ENCODE data around the gene ADGRV1.

The ADGRV1 gene

DNA sequence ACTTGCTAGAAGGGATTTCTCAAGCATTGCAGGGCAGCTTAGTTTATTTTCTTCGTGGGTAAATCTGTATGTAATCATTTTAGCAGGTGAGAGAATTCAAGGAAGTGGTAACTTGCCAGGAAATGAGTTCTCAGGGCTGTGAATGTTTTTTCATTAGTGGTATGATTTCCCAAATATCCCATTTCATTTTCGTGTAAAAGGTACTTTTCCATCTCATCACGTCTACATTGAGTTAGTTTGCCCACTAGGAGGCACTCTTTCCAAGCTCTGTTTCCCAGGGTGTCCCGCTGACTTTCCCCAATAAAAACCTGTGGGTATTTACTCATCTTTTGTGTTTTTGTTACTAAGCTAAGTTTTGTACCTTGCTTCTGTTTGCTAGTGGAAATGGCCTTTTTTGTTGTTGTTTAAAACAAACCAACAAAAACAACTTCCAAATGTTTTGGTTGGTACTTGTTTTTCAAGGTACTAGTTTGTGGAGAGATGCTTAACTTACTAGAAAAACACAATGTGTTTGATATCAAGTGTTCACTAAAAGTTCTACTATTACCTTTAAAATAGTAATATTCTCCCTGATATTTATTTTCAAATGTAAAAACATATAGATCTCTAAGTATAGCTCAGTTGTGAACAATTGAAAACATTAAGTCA lies 373.6 kb downstream of the ADGRV1 start:
- DNase-seq, result peak; percentile 17 to 84
- Histone ChIP-seq H3K18ac (ENCODE audit: low read length) (no peak overlapping the region), H3K14ac (ENCODE audit: low read length) (no peak overlapping the region), H4K12ac (ENCODE audit: low read depth, low read length) (no peak overlapping the region), H3K27ac (ENCODE audit: low read depth, low read length) (no peak overlapping the region), H3K4me1 (ENCODE audit: control insufficient read depth in 1 of 2, insufficient read depth in 2 of 2, low read length in 2 of 2) (no peaks in the 10 kb centered on the region), H3K4me3 (ENCODE audit: low read depth, low read length) (no peak overlapping the region), H2BK5ac (ENCODE audit: low read depth, low read length, poor library complexity) (no peak overlapping the region), H3K4me2 (ENCODE audit: low read length) (no peak overlapping the region), H3K23ac (ENCODE audit: low read length) (no peak overlapping the region), H3K36me3 (ENCODE audit: control insufficient read depth in 1 of 2, insufficient read depth in 2 of 2, low read length in 2 of 2) (no peaks in the 10 kb centered on the region), H3K9ac (ENCODE audit: low read length) (no peak overlapping the region), H2AFZ (ENCODE audit: insufficient read depth, low read length, poor library complexity) (no peak overlapping the region), H2BK12ac (ENCODE audit: low read length) (no peak overlapping the region), H4K8ac (ENCODE audit: low read depth, low read length) (no peak overlapping the region), H2AK5ac (ENCODE audit: low read length) (no peak overlapping the region), H3K27me3 (ENCODE audit: insufficient read depth, low read length) (no peaks in the 10 kb centered on the region), H4K91ac (ENCODE audit: low read depth, low read length) (no peak overlapping the region), H2BK120ac (ENCODE audit: insufficient read depth, low read length, poor library complexity) (no peak overlapping the region), H3K79me2 (ENCODE audit: control insufficient read depth, insufficient read depth, low read length, poor library complexity) (no peaks in the 10 kb centered on the region), H3K9me3 (ENCODE audit: insufficient read depth, low read depth, low read length) (no peaks in the 10 kb centered on the region), H3K4ac (ENCODE audit: low read depth, low read length) (no peak overlapping the region), H3K79me1 (ENCODE audit: low read length) (no peaks in the 10 kb centered on the region)
- WGBS (ENCODE audit: extremely low coverage, insufficient coverage, insufficient read length), result no CpG with 5 or more reads among the region's 4 CpGs

DNA sequence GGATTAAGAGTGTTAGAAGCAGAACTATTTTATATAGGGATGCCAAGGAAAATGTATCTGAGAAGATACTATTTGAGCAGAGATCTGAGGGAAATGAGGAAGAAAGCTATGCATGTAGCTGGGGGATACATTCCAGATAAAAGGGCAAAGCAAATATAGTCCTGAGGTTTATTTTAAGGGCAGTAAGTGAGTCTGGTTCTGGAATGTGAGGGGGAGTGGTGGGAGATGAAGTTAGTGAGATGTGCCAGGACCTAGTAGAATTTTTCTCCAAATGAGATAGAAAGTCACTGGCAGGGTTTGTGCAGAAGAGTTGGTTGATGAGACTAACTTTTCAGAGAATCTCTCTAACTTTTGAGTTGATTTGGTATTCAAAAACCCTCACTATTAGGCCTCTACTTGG lies 374.7 kb downstream of the ADGRV1 start:
- Histone ChIP-seq H3K79me2 (ENCODE audit: control insufficient read depth, insufficient read depth, low read length, poor library complexity) (no peaks in the 10 kb centered on the region), H3K9me3 (ENCODE audit: insufficient read depth, low read depth, low read length) (no peaks in the 10 kb centered on the region), H2BK120ac (ENCODE audit: insufficient read depth, low read length, poor library complexity) (no peak overlapping the region), H4K91ac (ENCODE audit: low read depth, low read length) (no peak overlapping the region), H3K27me3 (ENCODE audit: insufficient read depth, low read length) (no peaks in the 10 kb centered on the region), H3K79me1 (ENCODE audit: low read length) (no peaks in the 10 kb centered on the region), H2BK12ac (ENCODE audit: low read length) (no peak overlapping the region), H3K4me1 (ENCODE audit: control insufficient read depth in 1 of 2, insufficient read depth in 2 of 2, low read length in 2 of 2) (no peaks in the 10 kb centered on the region), H3K4ac (ENCODE audit: low read depth, low read length) (no peak overlapping the region), H3K4me2 (ENCODE audit: low read length) (no peak overlapping the region), H3K23ac (ENCODE audit: low read length) (no peak overlapping the region), H4K12ac (ENCODE audit: low read depth, low read length) (no peak overlapping the region), H2AFZ (ENCODE audit: insufficient read depth, low read length, poor library complexity) (no peak overlapping the region), H4K8ac (ENCODE audit: low read depth, low read length) (no peak overlapping the region), H2BK5ac (ENCODE audit: low read depth, low read length, poor library complexity) (no peak overlapping the region), H3K36me3 (ENCODE audit: control insufficient read depth in 1 of 2, insufficient read depth in 2 of 2, low read length in 2 of 2) (no peaks in the 10 kb centered on the region), H2AK5ac (ENCODE audit: low read length) (no peak overlapping the region), H3K14ac (ENCODE audit: low read length) (no peak overlapping the region), H3K4me3 (ENCODE audit: low read depth, low read length) (no peak overlapping the region), H3K9ac (ENCODE audit: low read length) (no peak overlapping the region), H3K18ac (ENCODE audit: low read length) (no peak overlapping the region), H3K27ac (ENCODE audit: low read depth, low read length) (no peak overlapping the region)
- no peak for DNase-seq

DNA sequence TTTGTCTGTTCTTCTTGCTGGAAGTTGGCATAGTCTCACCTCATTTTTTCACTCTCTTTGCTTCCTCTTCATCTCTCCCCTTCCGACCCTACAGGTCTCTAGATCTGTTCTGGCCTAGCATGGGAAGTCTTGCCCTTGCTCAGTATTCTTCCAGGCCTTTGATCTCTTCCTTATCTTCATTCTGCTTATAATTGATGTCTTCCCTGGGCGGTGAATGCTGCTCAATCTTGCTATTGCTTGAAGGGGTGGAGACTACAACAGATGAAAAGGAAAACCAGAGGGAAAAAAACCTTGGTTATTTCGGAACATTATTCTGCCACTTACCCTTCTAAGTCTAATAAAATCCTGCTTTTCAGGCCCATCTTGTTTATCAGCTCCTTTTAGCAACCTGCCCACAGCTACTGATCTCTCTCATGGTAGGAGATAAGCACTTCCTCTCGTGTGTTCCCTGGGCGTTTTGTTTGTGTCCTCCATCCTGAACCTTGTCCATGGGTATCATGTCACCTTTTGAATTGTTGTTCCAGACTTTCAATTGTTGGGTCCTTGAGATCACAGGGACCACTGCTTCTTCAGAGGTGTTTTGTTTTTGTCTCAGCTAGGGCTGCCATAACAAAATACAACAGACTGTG lies 375.6 kb downstream of the ADGRV1 start:
- Histone ChIP-seq H2AFZ (ENCODE audit: insufficient read depth, low read length, poor library complexity) (no peak overlapping the region), H3K9ac (ENCODE audit: low read length) (no peak overlapping the region), H3K18ac (ENCODE audit: low read length) (no peak overlapping the region), H3K27me3 (ENCODE audit: insufficient read depth, low read length) (no peaks in the 10 kb centered on the region), H2BK5ac (ENCODE audit: low read depth, low read length, poor library complexity) (no peak overlapping the region), H2BK12ac (ENCODE audit: low read length) (no peak overlapping the region), H2AK5ac (ENCODE audit: low read length) (no peak overlapping the region), H3K4me2 (ENCODE audit: low read length) (no peak overlapping the region), H3K36me3 (ENCODE audit: control insufficient read depth in 1 of 2, insufficient read depth in 2 of 2, low read length in 2 of 2) (no peaks in the 10 kb centered on the region), H3K79me1 (ENCODE audit: low read length) (no peaks in the 10 kb centered on the region), H4K91ac (ENCODE audit: low read depth, low read length) (no peak overlapping the region), H3K14ac (ENCODE audit: low read length) (no peak overlapping the region), H3K4ac (ENCODE audit: low read depth, low read length) (no peak overlapping the region), H3K9me3 (ENCODE audit: insufficient read depth, low read depth, low read length) (no peaks in the 10 kb centered on the region), H3K27ac (ENCODE audit: low read depth, low read length) (no peak overlapping the region), H4K12ac (ENCODE audit: low read depth, low read length) (no peak overlapping the region), H3K23ac (ENCODE audit: low read length) (no peak overlapping the region), H2BK120ac (ENCODE audit: insufficient read depth, low read length, poor library complexity) (peak overlapping the region; percentile 46), H3K4me1 (ENCODE audit: control insufficient read depth in 1 of 2, insufficient read depth in 2 of 2, low read length in 2 of 2) (no peaks in the 10 kb centered on the region), H3K79me2 (ENCODE audit: control insufficient read depth, insufficient read depth, low read length, poor library complexity) (no peaks in the 10 kb centered on the region), H3K4me3 (ENCODE audit: low read depth, low read length) (no peak overlapping the region), H4K8ac (ENCODE audit: low read depth, low read length) (no peak overlapping the region)
- WGBS (ENCODE audit: extremely low coverage, insufficient coverage, insufficient read length), result no CpG with 5 or more reads among the region's 5 CpGs
- DNase-seq, result peak; percentile 58 to 93

DNA sequence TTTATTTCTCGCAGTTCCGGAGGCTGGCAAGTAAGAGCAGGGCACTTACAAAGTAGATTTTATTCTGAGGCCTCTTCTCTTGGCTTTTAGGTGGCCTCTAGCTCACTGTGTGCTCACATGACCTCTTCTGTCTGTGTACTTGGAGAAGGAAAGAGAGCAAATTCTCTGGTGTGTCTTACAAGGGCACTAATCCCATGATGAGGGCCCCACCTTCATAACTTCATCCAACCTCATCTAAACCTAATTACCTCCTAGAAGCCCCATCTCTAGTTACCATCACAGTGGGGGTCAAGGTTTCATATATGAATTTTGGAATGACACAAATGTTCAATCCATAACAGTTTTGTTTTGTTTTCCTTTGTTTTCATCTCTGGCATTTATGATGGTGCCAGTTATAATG lies 376.1 kb downstream of the ADGRV1 start:
- Histone ChIP-seq H3K27me3 (ENCODE audit: insufficient read depth, low read length) (no peaks in the 10 kb centered on the region), H3K9me3 (ENCODE audit: insufficient read depth, low read depth, low read length) (no peaks in the 10 kb centered on the region), H4K12ac (ENCODE audit: low read depth, low read length) (no peak overlapping the region), H4K91ac (ENCODE audit: low read depth, low read length) (no peak overlapping the region), H2AFZ (ENCODE audit: insufficient read depth, low read length, poor library complexity) (no peak overlapping the region), H3K18ac (ENCODE audit: low read length) (no peak overlapping the region), H3K79me2 (ENCODE audit: control insufficient read depth, insufficient read depth, low read length, poor library complexity) (no peaks in the 10 kb centered on the region), H2BK120ac (ENCODE audit: insufficient read depth, low read length, poor library complexity) (peak overlapping the region; percentile 46), H3K4ac (ENCODE audit: low read depth, low read length) (no peak overlapping the region), H3K36me3 (ENCODE audit: control insufficient read depth in 1 of 2, insufficient read depth in 2 of 2, low read length in 2 of 2) (no peaks in the 10 kb centered on the region), H3K23ac (ENCODE audit: low read length) (no peak overlapping the region), H3K14ac (ENCODE audit: low read length) (no peak overlapping the region), H3K27ac (ENCODE audit: low read depth, low read length) (no peak overlapping the region), H3K4me2 (ENCODE audit: low read length) (no peak overlapping the region), H3K79me1 (ENCODE audit: low read length) (no peaks in the 10 kb centered on the region), H4K8ac (ENCODE audit: low read depth, low read length) (no peak overlapping the region), H3K4me3 (ENCODE audit: low read depth, low read length) (no peak overlapping the region), H3K9ac (ENCODE audit: low read length) (no peak overlapping the region), H3K4me1 (ENCODE audit: control insufficient read depth in 1 of 2, insufficient read depth in 2 of 2, low read length in 2 of 2) (no peaks in the 10 kb centered on the region), H2AK5ac (ENCODE audit: low read length) (no peak overlapping the region), H2BK5ac (ENCODE audit: low read depth, low read length, poor library complexity) (no peak overlapping the region), H2BK12ac (ENCODE audit: low read length) (no peak overlapping the region)
- no CpG with 5 or more reads among the region's 2 CpGs for WGBS (ENCODE audit: extremely low coverage, insufficient coverage, insufficient read length)
- no peak for DNase-seq

All from trophoblast cell (in vitro differentiated cells and primary cell).